GM23248 (cell line): ENCODE data around the gene CTBP2.

Source experiments
- EZH2 ChIP-seq: fragments of 200-600 bp; sonication (generic); IDR thresholded peaks from 2 replicates; pipeline ENCODE4 v1.6.1; 2018; ENCODE audit warnings: antibody characterized with exemption, mild to moderate bottlenecking; ENCODE audit not compliant: insufficient read depth, poor library complexity, severe bottlenecking
- EZH2phosphoT487 ChIP-seq: fragments of 200-600 bp; sonication (generic); IDR thresholded peaks from 2 replicates; pipeline ENCODE4 v1.6.1; 2018; ENCODE audit warnings: antibody characterized with exemption, moderate library complexity, mild to moderate bottlenecking, low read depth; ENCODE audit not compliant: insufficient read depth

GRCh38 chr10:124944982-124945381, 215.4 kb downstream of the CTBP2 start:
- no peak for TF ChIP-seq EZH2
- TF ChIP-seq EZH2phosphoT487 = no peak
